HG03039 (cell line): ENCODE measurements around the gene ABHD6.
"Not testable (repeated sequence)": the region's sequence is repeated elsewhere in the genome, so short reads cannot be mapped to it uniquely, and the experiment has no call there.

Source experiments
- ATAC-seq: cut with Tn5 transposase; IDR thresholded peaks from one replicate; pipeline ENCODE4 v1.9.1; 2021; ENCODE audit warnings: mild to moderate bottlenecking, moderate library complexity; ENCODE audit not compliant: unreplicated experiment

Gene ABHD6

GRCh38 chr3:58241306-58242044, 3.9 kb downstream of the ABHD6 start:
- no peak for ATAC-seq

DNA sequence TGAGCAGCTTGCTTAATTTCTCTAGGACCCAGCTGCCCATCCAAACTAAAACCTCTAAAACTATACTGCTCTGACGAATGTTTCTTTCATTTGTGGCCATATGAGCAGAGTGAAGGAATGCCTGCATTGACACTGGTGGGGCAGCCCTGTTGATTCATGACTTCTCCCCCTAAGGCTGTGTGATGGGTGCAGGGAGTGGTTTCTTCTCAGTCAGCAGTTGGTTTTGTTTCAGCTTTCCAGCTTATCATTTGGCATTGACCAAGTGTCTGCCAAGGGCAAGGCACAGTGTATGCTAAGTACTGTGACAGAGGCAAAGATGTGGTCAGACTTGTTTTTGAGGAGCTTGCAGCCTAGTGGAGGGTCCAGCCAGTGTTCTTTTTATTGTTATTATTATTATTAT, 4.7 kb downstream of the ABHD6 start:
- no peak for ATAC-seq

DNA sequence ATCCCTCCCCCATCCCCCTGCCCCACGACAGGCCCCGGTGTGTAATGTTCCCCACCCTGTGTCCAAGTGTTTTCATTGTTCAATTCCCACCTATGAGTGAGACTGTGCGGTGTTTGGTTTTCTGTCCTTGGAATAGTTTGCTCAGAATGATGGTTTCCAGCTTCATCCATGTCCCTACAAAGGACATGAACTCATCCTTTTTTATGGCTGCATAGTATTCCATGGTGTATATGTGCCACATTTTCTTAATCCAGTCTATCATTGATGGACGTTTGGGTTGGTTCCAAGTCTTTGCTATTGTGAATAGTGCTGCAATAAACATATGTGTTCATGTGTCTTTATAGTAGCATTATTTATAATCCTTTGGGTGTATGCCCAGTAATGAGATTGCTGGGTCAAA, 5.3 kb downstream of the ABHD6 start:
- ATAC-seq: not testable (repeated sequence)

GRCh38 chr3:58243976-58244585, 6.5 kb downstream of the ABHD6 start:
- no peak for ATAC-seq

GRCh38 chr3:58246148-58247047, 8.8 kb downstream of the ABHD6 start:
- no peak for ATAC-seq

DNA sequence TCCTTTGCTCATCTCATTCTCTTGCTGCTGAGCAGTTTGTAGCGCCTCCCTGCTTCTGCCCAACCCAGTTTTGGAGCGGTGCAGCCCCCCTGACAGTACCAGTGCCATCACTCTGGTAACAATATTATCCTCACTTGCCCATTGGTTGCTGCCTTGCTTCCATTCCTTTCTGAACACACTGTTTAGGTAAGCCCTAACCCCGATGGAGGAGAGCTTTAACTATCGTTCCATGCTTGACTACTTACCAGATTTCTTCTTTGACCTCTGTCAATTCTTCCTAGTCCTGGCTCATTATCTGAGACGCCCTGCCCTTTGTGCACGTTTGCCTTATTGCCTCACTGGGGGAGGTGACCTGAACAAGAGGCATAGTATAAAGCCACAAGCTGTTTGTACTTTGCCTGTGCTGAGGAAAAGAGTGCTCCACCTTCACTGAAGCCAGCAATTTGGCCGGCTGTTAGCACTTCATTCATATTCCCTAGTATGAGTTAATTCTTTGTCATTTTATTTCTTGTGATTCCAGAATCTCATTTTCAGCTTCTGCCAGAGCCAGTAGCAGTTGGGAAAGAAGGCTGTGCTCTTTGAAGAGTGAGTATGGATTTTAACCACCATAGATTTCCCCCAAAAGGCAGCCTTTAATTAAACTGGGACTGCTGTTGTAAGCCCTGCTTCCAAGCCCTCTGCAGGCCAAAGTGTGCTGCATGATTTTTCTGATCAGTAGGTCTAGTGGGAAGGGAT, 11.9 kb downstream of the ABHD6 start:
- no peak for ATAC-seq

- ATAC-seq: no peak
Observed at GRCh38 chr3:58250093-58250707, 12.6 kb downstream of the ABHD6 start.

DNA sequence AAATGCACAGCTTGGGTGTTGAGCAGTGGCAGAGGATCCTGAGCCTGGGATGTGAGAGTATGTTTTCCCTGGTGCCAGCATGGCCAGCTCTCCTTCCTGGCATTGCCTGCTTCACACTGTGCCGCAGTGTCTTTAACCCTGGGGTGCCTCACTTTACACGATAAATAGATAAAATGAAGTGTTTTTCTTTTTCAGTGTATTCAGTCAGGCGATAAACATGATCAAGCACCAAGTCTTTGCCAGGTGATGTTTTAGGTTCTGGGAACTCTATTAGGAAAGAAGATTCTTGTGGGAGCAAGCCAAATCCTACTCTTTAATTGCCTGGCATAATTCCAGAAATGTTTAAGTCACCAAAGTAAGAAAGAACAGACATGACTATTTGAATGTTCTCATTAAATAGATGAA, 14.0 kb downstream of the ABHD6 start:
- ATAC-seq: no peak

DNA sequence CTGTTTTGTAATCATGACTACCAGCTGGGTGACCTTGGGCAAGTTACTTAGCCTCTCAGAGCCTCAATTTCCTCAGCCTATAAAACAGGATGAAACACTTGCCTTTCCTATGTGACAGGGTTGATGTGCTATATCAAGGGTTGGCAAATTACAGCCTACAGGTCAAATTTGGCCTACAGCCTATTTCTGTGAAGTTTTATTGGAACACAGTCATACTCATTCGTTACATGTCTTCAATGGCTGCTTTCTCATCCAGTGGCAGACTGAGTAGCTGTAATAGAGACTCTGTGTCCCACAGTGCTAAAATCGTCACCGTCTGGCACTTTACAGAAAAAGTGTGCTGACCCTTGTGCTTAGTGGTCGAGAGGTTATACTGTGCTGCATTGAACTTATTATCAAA, 16.6 kb downstream of the ABHD6 start:
- ATAC-seq: no peak

DNA sequence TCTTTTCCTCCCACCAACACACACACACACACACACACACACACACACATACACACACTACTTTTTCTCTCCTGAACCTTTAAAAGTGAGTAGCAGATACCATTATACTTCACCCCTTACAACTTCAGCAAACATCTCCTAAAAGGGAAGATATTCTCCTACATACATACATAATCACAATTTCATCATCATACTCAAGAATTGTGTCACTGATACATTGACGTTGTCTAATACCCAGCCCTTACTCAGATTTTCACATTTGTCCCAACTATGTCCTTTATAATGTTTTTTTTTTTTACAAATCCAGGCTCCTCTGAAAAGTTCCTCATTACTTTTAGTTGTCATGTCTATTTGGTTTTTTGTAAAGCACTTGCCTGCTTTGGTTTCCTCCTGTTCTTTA, 18.5 kb downstream of the ABHD6 start:
- ATAC-seq: no peak

- no peak for ATAC-seq
Observed at GRCh38 chr3:58256511-58256910, 18.9 kb downstream of the ABHD6 start.

- no peak for ATAC-seq
Observed at GRCh38 chr3:58258392-58259055, 20.9 kb downstream of the ABHD6 start.

DNA sequence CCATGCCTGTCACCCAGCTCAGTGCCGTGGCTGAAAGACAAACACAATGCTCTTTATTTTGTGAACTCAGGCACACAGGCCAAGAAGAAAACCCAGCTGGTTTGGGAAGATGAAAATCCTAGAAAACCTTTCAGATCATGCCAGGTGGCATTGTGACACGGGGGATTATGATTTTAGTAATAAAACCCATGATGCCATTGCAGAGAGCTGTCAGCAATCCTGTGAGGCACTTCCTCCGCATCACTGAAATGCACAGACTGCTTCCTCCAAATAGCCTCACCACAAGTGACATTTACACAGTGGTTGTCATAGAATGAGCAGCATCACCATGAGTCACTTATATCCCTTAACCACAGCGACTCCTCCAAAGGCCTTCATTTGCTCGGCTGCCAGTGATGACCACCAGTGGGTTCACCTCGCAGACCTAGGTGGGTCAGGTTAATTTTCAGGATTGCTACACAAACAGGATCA, 22.7 kb downstream of the ABHD6 start:
- ATAC-seq: no peak

GRCh38 chr3:58260733-58261132, 23.1 kb downstream of the ABHD6 start:
- ATAC-seq: no peak

DNA sequence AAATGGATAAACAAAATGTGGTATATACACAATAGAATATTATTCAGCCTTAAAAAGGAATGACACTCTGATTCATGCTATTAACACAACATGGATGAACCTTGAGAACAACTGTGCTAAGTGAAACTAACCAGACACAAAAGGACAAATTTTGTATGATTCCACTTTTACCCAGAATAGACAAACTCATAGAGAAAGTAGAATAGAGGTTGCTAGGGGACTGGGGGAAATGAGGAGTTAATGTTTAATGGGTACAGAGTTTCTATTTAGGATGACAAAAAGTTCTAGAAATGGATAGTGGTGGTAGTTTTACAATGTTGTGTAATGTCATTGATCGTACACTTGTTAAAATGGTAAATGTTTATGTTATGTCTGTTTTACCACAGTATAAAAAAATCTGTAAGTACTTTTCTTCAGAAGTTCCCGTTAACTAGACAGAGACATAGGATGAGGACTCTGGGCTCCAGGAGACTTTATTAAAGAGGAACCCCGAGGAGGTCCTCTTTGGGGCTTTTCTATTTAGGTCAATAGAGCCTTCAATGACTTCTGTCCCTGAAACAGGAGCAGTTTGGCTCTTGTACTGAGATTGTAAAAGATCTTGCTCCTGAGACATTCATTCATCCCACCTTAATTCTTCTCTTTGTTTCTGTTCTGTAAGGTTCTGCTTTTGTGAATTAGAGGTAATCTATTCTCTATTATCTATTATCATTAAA, 24.5 kb downstream of the ABHD6 start:
- ATAC-seq: no peak

- ATAC-seq: no peak
Observed at GRCh38 chr3:58266577-58266976, 29.0 kb downstream of the ABHD6 start.

- ATAC-seq: not testable (repeated sequence)
Observed at GRCh38 chr3:58267543-58267942, 30.0 kb downstream of the ABHD6 start.

GRCh38 chr3:58269356-58269755, 31.8 kb downstream of the ABHD6 start:
- ATAC-seq: no peak

DNA sequence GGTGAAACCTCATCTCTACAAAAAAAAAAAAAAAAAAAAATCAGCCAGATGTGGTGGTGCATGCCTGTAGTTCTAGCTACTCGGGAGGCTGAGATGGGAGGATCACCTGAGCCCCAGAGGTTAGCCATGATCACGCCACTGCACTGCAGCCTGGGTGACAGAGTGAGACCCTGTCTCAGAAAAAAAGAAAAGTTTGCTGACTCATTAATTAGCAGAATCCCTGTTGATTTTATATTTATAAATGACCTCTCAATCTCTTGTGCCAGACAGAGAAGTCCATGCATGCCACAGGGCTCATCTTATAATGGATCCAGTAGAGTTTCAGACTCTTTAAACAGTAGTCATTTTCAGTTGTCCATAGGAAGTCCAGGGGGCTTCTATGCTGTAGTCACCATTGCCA, 32.9 kb downstream of the ABHD6 start:
- no peak for ATAC-seq
